ENCODE measurements around the gene CALCOCO1. TPM values are rescaled to one million over a fixed set of nuclear protein-coding genes. Genes with fewer than 3 reads are reported as not detected.
"Not testable (repeated sequence)": the region's sequence is repeated elsewhere in the genome, so short reads cannot be mapped to it uniquely, and the experiment has no call there.

The CALCOCO1 gene
- total and polyA plus RNA-seq, 5 donors from 2014 or later, result 91.5 to 209 (median 112) TPM

GRCh38 chr12:53764615-53765014 lies 37.4 kb upstream of the CALCOCO1 start:
- Mint-ChIP-seq H3K9me3 (peaks cover 0 to 3% (median 0%) of the 10 kb centered on the region in 7 donors), H3K27me3 (peaks cover 73% of the 10 kb centered on the region), H3K27ac (no peak overlapping the region), H3K4me1 (no peaks in the 10 kb centered on the region), H3K4me3 (no peak overlapping the region), H3K36me3 (no peaks in the 10 kb centered on the region)
- no peak for DNase-seq
- no peak for ATAC-seq (ENCODE audit: low read depth in 2 of 2)
- Histone ChIP-seq H3K4me1 (ENCODE audit: control insufficient read depth, insufficient read depth, low read length, poor library complexity, severe bottlenecking) (no peaks in the 10 kb centered on the region), H3K9me3 (ENCODE audit: control insufficient read depth in 2 of 2, low read length in 2 of 2) (no peaks in the 10 kb centered on the region), H3K4me3 (ENCODE audit: low read depth, low read length) (no peak overlapping the region), H3K36me3 (ENCODE audit: control insufficient read depth, insufficient read depth, low read length) (no peaks in the 10 kb centered on the region), H3K27me3 (ENCODE audit: control insufficient read depth, insufficient read depth, low read length) (peaks cover 46% of the 10 kb centered on the region), H3K27ac (ENCODE audit: insufficient read depth, low read length, poor library complexity, severe bottlenecking) (no peak overlapping the region)

DNA sequence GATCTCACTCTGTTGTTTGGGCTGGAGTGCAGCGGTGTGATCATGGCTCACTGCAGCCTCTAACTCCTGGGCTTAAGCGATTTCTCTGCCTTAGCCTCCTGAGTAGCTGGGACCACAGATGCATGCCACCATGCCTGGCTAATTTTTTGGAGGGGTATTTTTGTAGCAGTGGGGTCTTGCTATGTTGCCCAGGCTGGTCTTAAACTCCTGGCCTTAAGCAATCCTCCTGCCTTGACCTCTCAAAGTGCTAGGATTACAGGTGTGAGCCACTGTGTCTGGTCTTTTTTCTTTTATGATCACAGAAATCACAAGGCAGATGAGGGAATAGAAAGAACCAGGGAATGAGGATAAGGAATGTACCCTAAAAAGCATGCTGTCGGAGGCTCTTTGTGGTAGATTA lies 35.5 kb upstream of the CALCOCO1 start:
- DNase-seq; ATAC-seq (ENCODE audit: low read depth in 2 of 2): not testable (repeated sequence)
- H3K27me3 ChIP-seq (ENCODE audit: control insufficient read depth, insufficient read depth, low read length), result peaks cover 50% of the 10 kb centered on the region

GRCh38 chr12:53761306-53761705 lies 34.1 kb upstream of the CALCOCO1 start:
- Histone ChIP-seq H3K9me3 (ENCODE audit: control insufficient read depth in 2 of 2, low read length in 2 of 2) (no peaks in the 10 kb centered on the region), H3K4me1 (ENCODE audit: control insufficient read depth, insufficient read depth, low read length, poor library complexity, severe bottlenecking) (peaks cover 5% of the 10 kb centered on the region), H3K27me3 (ENCODE audit: control insufficient read depth, insufficient read depth, low read length) (peaks cover 39% of the 10 kb centered on the region), H3K4me3 (ENCODE audit: low read depth, low read length) (no peak overlapping the region), H3K36me3 (ENCODE audit: control insufficient read depth, insufficient read depth, low read length) (no peaks in the 10 kb centered on the region), H3K27ac (ENCODE audit: insufficient read depth, low read length, poor library complexity, severe bottlenecking) (no peak overlapping the region)
- ATAC-seq (ENCODE audit: low read depth in 2 of 2) (no peak), DNase-seq (no peak)
- Mint-ChIP-seq H3K27ac (no peak overlapping the region), H3K4me1 (peaks cover 0 to 15% (median 9%) of the 10 kb centered on the region in 4 donors), H3K36me3 (no peaks in the 10 kb centered on the region), H3K9me3 (peaks cover 0 to 5% (median 0%) of the 10 kb centered on the region in 7 donors), H3K27me3 (peaks cover 81% of the 10 kb centered on the region), H3K4me3 (no peak overlapping the region)

More for the DNA sequence above, 35.5 kb upstream of the CALCOCO1 start:
- not testable (repeated sequence) for H3K9me3 ChIP-seq (ENCODE audit: control insufficient read depth in 2 of 2, low read length in 2 of 2); H3K4me1 Mint-ChIP-seq; H3K36me3 ChIP-seq (ENCODE audit: control insufficient read depth, insufficient read depth, low read length); H3K4me1 ChIP-seq (ENCODE audit: control insufficient read depth, insufficient read depth, low read length, poor library complexity, severe bottlenecking); H3K36me3 Mint-ChIP-seq; H3K4me3 Mint-ChIP-seq; H3K9me3 Mint-ChIP-seq; H3K27ac ChIP-seq (ENCODE audit: insufficient read depth, low read length, poor library complexity, severe bottlenecking); H3K4me3 ChIP-seq (ENCODE audit: low read depth, low read length); H3K27ac Mint-ChIP-seq
- peaks cover 78% of the 10 kb centered on the region for H3K27me3 Mint-ChIP-seq

DNA sequence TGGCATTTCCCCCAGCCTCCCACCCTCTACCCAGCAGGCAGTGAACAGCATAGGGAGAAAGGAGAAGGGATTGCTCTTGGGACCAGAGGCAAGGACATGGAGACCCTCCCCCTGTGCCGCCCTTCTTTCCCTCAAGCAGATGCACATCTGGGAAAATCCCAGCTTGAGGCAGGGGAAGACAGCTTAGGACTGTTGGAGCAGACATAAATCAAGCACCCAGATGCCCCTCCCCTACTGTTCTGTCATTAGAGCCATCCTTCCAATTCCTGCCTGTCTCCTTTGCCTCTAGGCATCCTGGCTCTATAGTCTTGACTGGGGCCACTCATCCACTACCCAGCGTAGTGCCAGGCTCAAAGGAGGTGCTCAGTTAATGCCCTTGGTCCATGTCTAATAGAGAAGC lies 32.0 kb upstream of the CALCOCO1 start:
- H3K4me1 ChIP-seq (ENCODE audit: control insufficient read depth, insufficient read depth, low read length, poor library complexity, severe bottlenecking), result peaks cover 5% of the 10 kb centered on the region
- Mint-ChIP-seq H3K27ac (no peak overlapping the region), H3K36me3 (no peaks in the 10 kb centered on the region), H3K4me3 (no peak overlapping the region), H3K9me3 (peaks cover 0 to 2% (median 0%) of the 10 kb centered on the region in 7 donors), H3K4me1 (peaks cover 0 to 24% (median 12%) of the 10 kb centered on the region in 4 donors), H3K27me3 (peaks cover 65% of the 10 kb centered on the region)
- DNase-seq (no peak), ATAC-seq (ENCODE audit: low read depth in 2 of 2) (no peak)
- no peak overlapping the region for H3K27ac ChIP-seq (ENCODE audit: insufficient read depth, low read length, poor library complexity, severe bottlenecking)
- peaks cover 37% of the 10 kb centered on the region for H3K27me3 ChIP-seq (ENCODE audit: control insufficient read depth, insufficient read depth, low read length)
- no peak overlapping the region for H3K4me3 ChIP-seq (ENCODE audit: low read depth, low read length)
- H3K36me3 ChIP-seq (ENCODE audit: control insufficient read depth, insufficient read depth, low read length), result no peaks in the 10 kb centered on the region
- H3K9me3 ChIP-seq (ENCODE audit: control insufficient read depth in 2 of 2, low read length in 2 of 2), result no peaks in the 10 kb centered on the region

DNA sequence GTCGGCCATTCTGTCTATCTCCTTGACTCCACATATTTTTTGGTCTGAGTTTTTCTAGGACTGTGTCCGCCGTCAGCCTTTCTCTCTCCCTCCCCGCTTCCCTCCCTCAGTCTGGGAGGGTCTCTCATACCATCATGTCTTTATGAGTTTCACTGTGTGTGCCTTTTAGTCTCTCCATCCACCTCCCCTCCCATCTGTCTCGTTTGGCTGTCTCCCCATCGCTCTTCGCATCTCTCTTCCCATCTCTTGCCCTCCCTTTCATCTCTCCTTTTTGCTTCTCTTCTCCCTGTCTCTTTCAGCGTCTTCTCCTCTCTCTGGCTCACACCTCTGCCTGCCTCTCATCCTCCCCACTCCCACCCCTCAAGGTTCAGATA lies 31.5 kb upstream of the CALCOCO1 start:
- Histone ChIP-seq H3K9me3 (ENCODE audit: control insufficient read depth in 2 of 2, low read length in 2 of 2) (no peaks in the 10 kb centered on the region), H3K27me3 (ENCODE audit: control insufficient read depth, insufficient read depth, low read length) (peaks cover 42% of the 10 kb centered on the region), H3K4me3 (ENCODE audit: low read depth, low read length) (no peak overlapping the region), H3K4me1 (ENCODE audit: control insufficient read depth, insufficient read depth, low read length, poor library complexity, severe bottlenecking) (peaks cover 5% of the 10 kb centered on the region), H3K27ac (ENCODE audit: insufficient read depth, low read length, poor library complexity, severe bottlenecking) (no peak overlapping the region), H3K36me3 (ENCODE audit: control insufficient read depth, insufficient read depth, low read length) (no peaks in the 10 kb centered on the region)
- peaks cover 61% of the 10 kb centered on the region for H3K27me3 Mint-ChIP-seq
- no peak for DNase-seq
- H3K9me3 Mint-ChIP-seq, result peaks cover 0 to 2% (median 0%) of the 10 kb centered on the region in 7 donors
- peaks cover 0 to 24% (median 12%) of the 10 kb centered on the region in 4 donors for H3K4me1 Mint-ChIP-seq
- H3K27ac Mint-ChIP-seq, result peak overlapping the region in 2 of 3 donors; percentile 49 to 88
- H3K4me3 Mint-ChIP-seq, result no peak overlapping the region
- ATAC-seq (ENCODE audit: low read depth in 2 of 2), result no peak
- no peaks in the 10 kb centered on the region for H3K36me3 Mint-ChIP-seq

DNA sequence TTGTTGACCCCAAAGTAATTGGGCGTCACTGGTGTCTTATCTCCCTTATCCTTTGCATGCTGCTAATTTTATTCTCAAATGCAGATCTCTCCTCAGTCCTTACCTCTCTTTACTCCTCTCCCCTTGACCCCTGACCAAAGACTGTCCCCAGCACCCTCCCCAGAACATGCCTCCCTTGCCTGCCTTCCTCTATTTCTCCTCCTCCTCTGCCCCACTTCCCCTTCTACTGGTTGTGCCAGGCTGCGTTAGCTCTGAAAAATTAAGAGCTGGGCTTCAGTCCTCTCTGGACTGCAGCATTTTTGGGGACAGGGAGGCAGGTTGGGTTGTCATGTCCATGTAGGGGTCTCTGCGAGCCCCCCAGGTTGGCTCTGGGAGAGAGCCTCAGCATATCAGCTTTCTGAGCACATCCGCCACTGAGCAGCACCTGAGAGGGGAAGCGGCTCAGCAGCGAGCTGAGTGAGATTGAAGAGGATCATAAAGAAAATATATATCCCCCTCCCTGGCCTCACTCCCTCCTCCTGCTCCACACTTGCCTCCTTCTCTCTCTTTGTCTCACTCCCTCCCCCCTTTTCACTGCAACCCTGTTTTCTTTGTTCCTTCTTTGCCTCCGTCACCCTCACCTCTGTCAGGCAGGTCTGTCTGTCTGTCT lies 31.0 kb upstream of the CALCOCO1 start:
- no peaks in the 10 kb centered on the region for H3K9me3 ChIP-seq (ENCODE audit: control insufficient read depth in 2 of 2, low read length in 2 of 2)
- Mint-ChIP-seq H3K27ac (peak overlapping the region in 1 of 3 donors; percentile 5), H3K4me3 (no peak overlapping the region), H3K4me1 (peaks cover 0 to 24% (median 12%) of the 10 kb centered on the region in 4 donors), H3K36me3 (no peaks in the 10 kb centered on the region), H3K27me3 (peaks cover 55% of the 10 kb centered on the region), H3K9me3 (peaks cover 0 to 2% (median 0%) of the 10 kb centered on the region in 7 donors)
- no peak overlapping the region for H3K27ac ChIP-seq (ENCODE audit: insufficient read depth, low read length, poor library complexity, severe bottlenecking)
- peaks cover 42% of the 10 kb centered on the region for H3K27me3 ChIP-seq (ENCODE audit: control insufficient read depth, insufficient read depth, low read length)
- H3K4me1 ChIP-seq (ENCODE audit: control insufficient read depth, insufficient read depth, low read length, poor library complexity, severe bottlenecking), result peaks cover 5% of the 10 kb centered on the region
- no peak overlapping the region for H3K4me3 ChIP-seq (ENCODE audit: low read depth, low read length)
- ATAC-seq (ENCODE audit: low read depth in 2 of 2) (no peak), DNase-seq (no peak)
- H3K36me3 ChIP-seq (ENCODE audit: control insufficient read depth, insufficient read depth, low read length), result no peaks in the 10 kb centered on the region

- Mint-ChIP-seq H3K4me3 (peak overlapping the region in 3 of 4 donors; percentile 28 to 86 (median 42)), H3K27ac (peak overlapping the region in 1 of 3 donors; percentile 75), H3K36me3 (no peaks in the 10 kb centered on the region), H3K27me3 (peaks cover 49% of the 10 kb centered on the region), H3K4me1 (peaks cover 0 to 24% (median 12%) of the 10 kb centered on the region in 4 donors), H3K9me3 (peaks cover 0 to 2% (median 0%) of the 10 kb centered on the region in 7 donors)
- no peak overlapping the region for H3K27ac ChIP-seq (ENCODE audit: insufficient read depth, low read length, poor library complexity, severe bottlenecking)
- H3K27me3 ChIP-seq (ENCODE audit: control insufficient read depth, insufficient read depth, low read length), result peaks cover 45% of the 10 kb centered on the region
- peaks cover 5% of the 10 kb centered on the region for H3K4me1 ChIP-seq (ENCODE audit: control insufficient read depth, insufficient read depth, low read length, poor library complexity, severe bottlenecking)
- DNase-seq, result peak; percentile 66 to 85 (median 72)
- H3K9me3 ChIP-seq (ENCODE audit: control insufficient read depth in 2 of 2, low read length in 2 of 2), result no peaks in the 10 kb centered on the region
- H3K36me3 ChIP-seq (ENCODE audit: control insufficient read depth, insufficient read depth, low read length), result no peaks in the 10 kb centered on the region
- peak; percentile 69 to 73 for ATAC-seq (ENCODE audit: low read depth in 2 of 2)
- no peak overlapping the region for H3K4me3 ChIP-seq (ENCODE audit: low read depth, low read length)
Observed at GRCh38 chr12:53757101-53757770, 30.0 kb upstream of the CALCOCO1 start.
